Ovary (tissue), 3 donors: ENCODE measurements around the gene SLC25A36.
"Not testable (repeated sequence)": the region's sequence is repeated elsewhere in the genome, so short reads cannot be mapped to it uniquely, and the experiment has no call there.

Experiments
- CTCF ChIP-seq, 3 donors: fragments of 450-650 bp in 2 of 3; fragments of 200-600 bp in 1 of 3; IDR thresholded peaks; one replicate each; pipeline versions ENCODE4 v1.5.1 to v1.8.0; 2016 to 2022; ENCODE audit warnings: antibody characterized with exemption in 3 of 3, mild to moderate bottlenecking in 1 of 3
- POLR2A ChIP-seq: fragments of 450-650 bp; IDR thresholded peaks from one replicate; pipeline ENCODE4 v1.6.1; 2017; ENCODE audit warnings: antibody characterized with exemption, mild to moderate bottlenecking, moderate library complexity
- donor health status: DM: no; HTN: no; CAD: no.

GRCh38 chr3:141017366-141018322 is 76.0 kb downstream of the SLC25A36 start:
- not testable (repeated sequence) for TF ChIP-seq CTCF (IDR thresholded peaks at IDR 0.05); POLR2A
